Activated gamma-delta T cell treated with Interleukin-2 at 50 U/mL for 16 hours (primary cell): ENCODE data around the gene ZDHHC5.
A peak's percentile ranks its signal among the peaks of the same experiment; 100 is the strongest.

Experiments used
- DNase-seq: peaks from one replicate; pipeline ENCODE4 v3.0.0-alpha.2; 2020

The ZDHHC5 gene, protein sequence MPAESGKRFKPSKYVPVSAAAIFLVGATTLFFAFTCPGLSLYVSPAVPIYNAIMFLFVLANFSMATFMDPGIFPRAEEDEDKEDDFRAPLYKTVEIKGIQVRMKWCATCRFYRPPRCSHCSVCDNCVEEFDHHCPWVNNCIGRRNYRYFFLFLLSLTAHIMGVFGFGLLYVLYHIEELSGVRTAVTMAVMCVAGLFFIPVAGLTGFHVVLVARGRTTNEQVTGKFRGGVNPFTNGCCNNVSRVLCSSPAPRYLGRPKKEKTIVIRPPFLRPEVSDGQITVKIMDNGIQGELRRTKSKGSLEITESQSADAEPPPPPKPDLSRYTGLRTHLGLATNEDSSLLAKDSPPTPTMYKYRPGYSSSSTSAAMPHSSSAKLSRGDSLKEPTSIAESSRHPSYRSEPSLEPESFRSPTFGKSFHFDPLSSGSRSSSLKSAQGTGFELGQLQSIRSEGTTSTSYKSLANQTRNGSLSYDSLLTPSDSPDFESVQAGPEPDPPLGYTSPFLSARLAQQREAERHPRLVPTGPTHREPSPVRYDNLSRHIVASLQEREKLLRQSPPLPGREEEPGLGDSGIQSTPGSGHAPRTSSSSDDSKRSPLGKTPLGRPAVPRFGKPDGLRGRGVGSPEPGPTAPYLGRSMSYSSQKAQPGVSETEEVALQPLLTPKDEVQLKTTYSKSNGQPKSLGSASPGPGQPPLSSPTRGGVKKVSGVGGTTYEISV

GRCh38 chr11:57667736-57668433 is at the start of gene ZDHHC5:
ZDHHC5 (plus strand) TSS chr11:57668114; CDS start chr11:57673091, 4,977 bp downstream.
- peak; percentile 99 for DNase-seq

- DNase-seq, result no peak
Observed at GRCh38 chr11:57618438-57618837, 49.5 kb upstream of the ZDHHC5 start.

- no peak for DNase-seq
Observed at GRCh38 chr11:57619331-57619730, 48.6 kb upstream of the ZDHHC5 start.

GRCh38 chr11:57620467-57620866 is 47.4 kb upstream of the ZDHHC5 start:
- DNase-seq, result no peak

DNA sequence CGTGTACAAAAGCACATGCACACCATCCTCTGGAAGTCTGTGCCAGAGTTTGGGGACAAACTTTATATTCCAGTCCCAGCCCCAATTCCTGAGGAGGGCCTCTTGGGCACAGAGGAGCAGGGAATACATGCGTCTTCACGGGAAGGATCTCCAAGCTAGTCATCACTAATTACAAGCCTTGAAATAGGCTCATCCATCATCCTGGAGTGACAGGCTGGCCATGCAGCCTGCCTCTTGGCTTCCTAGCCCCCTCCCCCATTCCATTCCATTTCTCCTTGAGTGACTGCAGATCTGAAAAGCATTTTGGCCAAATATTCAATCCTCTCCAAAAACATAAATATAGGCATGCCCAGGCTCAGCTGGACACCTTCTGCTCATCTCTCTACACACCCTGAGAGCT is 45.7 kb upstream of the ZDHHC5 start:
- no peak for DNase-seq

GRCh38 chr11:57624864-57625263 is 43.0 kb upstream of the ZDHHC5 start:
- DNase-seq, result no peak

- DNase-seq, result no peak
Observed at GRCh38 chr11:57626895-57627294, 41.0 kb upstream of the ZDHHC5 start.

DNA sequence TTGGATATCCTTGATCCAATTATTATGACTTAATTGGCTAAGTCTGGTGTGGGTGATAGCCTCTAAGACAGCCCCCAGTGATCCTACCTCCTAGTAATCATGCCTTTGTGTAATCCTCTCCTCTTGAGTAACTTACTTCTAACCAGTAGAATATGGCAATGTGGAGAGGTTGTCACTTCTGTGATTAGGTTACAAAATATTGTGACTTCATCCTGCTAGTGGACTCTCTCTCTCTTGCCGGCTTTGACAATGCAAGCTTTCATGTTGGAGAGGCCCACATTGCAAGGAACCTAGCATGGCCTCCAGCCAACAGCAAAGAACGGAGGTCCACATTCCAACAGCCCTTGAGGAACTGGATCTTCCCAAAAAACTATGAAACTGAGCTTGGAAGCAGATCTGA is 37.7 kb upstream of the ZDHHC5 start:
- no peak for DNase-seq

- DNase-seq, result no peak
Observed at GRCh38 chr11:57632116-57632515, 35.8 kb upstream of the ZDHHC5 start.

DNA sequence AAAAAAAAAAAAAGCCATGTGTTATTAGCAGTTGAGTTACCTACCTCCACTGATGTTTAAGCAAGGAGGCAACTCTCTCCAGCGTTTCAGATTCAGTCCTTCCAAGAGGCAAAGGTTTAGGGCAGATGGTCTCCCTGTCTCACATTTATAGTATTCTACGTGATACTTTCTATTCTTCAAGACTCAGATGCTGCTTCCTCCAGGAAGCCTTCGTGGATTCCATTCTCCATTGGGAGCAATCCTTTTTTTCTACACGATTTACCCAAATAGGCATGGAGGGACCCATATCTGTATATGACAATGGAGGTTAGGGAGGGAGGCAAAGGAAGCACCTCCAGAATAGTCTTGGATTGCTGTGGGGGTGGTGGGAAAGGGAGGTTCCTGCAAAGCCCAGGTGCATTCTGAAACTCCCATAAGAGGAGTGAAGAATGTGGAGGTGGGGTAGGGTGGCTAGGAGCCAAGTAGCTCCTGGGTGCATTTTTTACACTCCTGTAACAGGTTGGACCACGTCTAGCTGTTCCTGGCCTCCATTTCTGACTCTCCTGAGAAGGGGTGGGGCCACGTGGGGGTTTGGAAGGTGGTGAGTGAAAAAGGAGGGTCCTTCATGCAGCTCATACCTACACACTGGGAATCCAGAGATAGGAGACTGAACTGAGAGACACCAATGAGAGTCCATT is 34.4 kb upstream of the ZDHHC5 start:
- DNase-seq, result no peak

DNA sequence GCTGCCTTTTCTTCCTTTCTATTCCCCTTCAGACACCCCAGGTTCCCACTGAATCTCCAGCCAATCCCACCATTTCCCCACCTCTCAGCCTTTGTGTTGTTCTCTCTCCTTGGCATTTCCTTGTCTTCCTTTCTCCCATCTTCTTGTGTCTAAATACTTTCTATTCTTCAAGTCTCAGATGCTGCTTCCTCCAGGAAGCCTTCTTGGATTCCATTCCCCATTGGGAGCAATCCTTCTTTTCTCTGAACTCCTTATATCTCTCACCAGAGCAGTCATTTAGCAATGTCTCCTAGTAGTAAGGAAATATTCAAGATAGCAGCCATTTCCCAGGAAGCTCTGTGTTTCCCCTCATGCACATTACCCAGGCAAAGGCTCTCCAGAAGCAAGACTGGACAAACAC is 33.6 kb upstream of the ZDHHC5 start:
- DNase-seq, result no peak

- DNase-seq, result no peak
Observed at GRCh38 chr11:57635246-57635645, 32.7 kb upstream of the ZDHHC5 start.

DNA sequence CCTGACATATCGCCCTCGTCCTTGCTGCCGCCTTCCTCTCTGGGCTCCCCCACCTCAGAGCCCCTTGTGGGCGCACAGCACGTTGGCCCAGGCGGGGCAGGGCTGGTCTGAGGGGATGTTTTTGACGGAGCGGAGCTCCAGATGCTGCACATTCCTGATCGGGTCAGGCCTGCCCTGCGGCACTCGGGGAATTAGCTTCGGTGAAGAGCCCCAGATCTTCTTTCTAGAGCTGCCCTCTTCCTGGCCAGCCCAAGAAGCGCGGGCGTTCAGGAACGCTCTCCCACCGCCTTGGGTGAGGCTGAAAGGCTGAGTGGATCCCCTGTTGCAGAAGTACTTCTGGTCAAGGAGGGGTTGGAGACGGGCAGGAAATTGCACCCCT is 30.3 kb upstream of the ZDHHC5 start:
- no peak for DNase-seq

- no peak for DNase-seq
Observed at GRCh38 chr11:57638005-57638781, 29.7 kb upstream of the ZDHHC5 start.

GRCh38 chr11:57638811-57639320 is 29.0 kb upstream of the ZDHHC5 start:
- no peak for DNase-seq

GRCh38 chr11:57639321-57640067 is 28.4 kb upstream of the ZDHHC5 start:
- DNase-seq, result no peak

- no peak for DNase-seq
Observed at GRCh38 chr11:57640068-57640800, 27.7 kb upstream of the ZDHHC5 start.

DNA sequence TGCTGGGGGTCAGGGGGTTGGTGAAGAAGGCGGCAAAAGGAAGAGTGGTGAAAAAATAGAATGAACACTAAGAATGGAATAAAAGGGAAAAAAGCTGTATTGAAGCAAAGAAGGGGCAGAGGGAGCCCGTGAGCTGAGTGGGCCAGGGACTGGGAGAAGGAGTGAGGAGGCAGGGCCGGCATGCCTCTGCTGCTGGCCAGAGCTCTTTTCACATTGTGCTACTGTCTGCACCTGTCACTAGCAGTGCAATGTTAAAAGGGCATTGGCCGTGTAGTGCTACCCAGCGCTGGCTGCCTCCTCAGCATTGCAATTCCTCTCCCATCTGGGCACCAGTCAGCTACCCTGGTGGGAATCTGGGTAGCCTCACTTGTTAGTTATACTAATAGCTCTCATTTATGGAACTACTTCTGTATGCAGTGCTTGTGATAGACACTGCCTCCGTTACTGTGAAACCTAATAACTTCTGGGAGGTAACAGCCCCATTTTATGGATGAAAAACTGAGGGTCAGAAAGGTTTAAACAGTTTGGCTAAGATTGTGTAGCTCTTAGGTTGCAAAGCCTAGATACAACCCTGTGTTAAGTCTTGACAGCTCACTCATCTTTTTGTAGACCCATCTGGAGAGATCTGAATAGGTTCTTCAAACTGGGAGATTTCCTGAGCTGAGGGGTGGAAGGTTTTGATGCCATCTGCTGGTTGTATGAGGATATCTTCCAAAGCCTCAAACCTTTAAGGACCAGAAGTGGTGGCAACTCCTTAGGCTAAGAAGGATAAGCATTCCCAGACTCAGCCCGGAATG is 26.7 kb upstream of the ZDHHC5 start:
- no peak for DNase-seq

DNA sequence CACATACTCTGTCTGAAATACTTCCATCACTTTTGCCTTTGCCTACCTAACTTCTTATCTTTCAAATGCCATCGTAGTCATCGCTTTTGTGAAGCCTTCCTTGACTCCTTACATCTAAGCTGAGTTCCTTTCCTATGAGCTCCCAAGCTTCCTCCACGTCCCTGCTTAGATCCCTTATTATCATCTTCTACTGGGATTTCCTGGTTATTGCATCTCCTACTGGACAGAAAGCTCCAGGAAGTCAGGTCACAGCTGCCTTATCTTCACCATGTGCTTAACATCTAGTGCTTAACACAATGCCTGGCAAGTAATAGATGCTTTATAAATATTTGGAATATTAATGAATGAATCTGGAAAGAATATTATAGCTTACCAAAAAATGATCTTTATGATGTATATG is 24.1 kb upstream of the ZDHHC5 start:
- no peak for DNase-seq
